ENCODE results near the gene ZEB1. TPM values are rescaled to one million over a fixed set of nuclear protein-coding genes. Genes with fewer than 3 reads are reported as not detected.

The ZEB1 gene
- total RNA-seq, 1 experiment from 2014 or later, result 0.39 TPM

DNA sequence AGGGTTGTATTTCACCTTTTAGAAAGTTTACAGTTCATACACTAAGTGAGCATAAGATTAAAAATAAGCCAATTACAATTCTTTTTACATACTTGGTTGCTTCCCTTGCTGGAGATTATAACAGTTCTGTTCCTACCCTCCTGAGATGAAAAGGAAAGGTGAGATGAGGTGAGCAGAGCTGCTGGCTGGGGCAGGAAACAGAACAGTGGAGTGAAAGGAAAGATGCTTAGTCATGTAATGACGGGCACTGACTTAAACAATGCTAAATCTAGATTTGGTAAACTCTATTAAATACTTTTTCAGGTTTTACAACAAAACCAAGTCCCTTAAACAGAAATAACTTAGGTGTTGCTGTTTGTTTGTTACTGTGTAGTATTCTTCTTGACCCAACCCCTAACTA is 19.9 kb upstream of the ZEB1 start:
- Histone ChIP-seq H3K23ac (ENCODE audit: insufficient read length, low read depth, low read length) (no peak overlapping the region), H3K4ac (ENCODE audit: low read depth, low read length) (no peak overlapping the region), H3K79me1 (ENCODE audit: insufficient read depth, low read depth, low read length, poor library complexity, severe bottlenecking) (no peaks in the 10 kb centered on the region), H3K56ac (ENCODE audit: insufficient read length, low read depth, low read length) (no peak overlapping the region), H3K27me3 (ENCODE audit: insufficient read depth, low read length) (no peaks in the 10 kb centered on the region), H2BK15ac (ENCODE audit: low read depth, low read length) (no peak overlapping the region), H3K4me2 (ENCODE audit: insufficient read depth, insufficient read length, low read length) (no peak overlapping the region), H3K4me1 (ENCODE audit: insufficient read depth, low read length) (peaks cover 4% of the 10 kb centered on the region; the same call in 1 of the 2 replicates), H3K9me3 (ENCODE audit: control insufficient read depth, low read depth, low read length) (no peaks in the 10 kb centered on the region), H3K27ac (ENCODE audit: insufficient read length, low read depth, low read length) (no peak overlapping the region), H2BK120ac (ENCODE audit: low read depth, low read length, poor library complexity, severe bottlenecking) (no peak overlapping the region), H3K23me2 (ENCODE audit: insufficient read length, low read depth, low read length, poor library complexity, severe bottlenecking) (no peaks in the 10 kb centered on the region), H3K79me2 (ENCODE audit: insufficient read depth, low read length) (no peaks in the 10 kb centered on the region), H2AK5ac (ENCODE audit: insufficient read length, low read length) (no peak overlapping the region), H3K14ac (ENCODE audit: insufficient read depth, low read length) (no peak overlapping the region), H3T11ph (ENCODE audit: low read length) (no peak overlapping the region), H2AFZ (ENCODE audit: low read length) (no peak overlapping the region), H4K91ac (ENCODE audit: insufficient read length, low read depth, low read length) (no peak overlapping the region), H3K9ac (ENCODE audit: extremely low read depth, insufficient read length, low read length) (no peak overlapping the region), H4K20me1 (ENCODE audit: control insufficient read depth, insufficient read depth, insufficient read length) (no peaks in the 10 kb centered on the region), H2BK5ac (ENCODE audit: insufficient read length, low read length) (no peak overlapping the region), H3K18ac (ENCODE audit: insufficient read length, low read depth, low read length) (no peak overlapping the region), H2BK12ac (ENCODE audit: insufficient read length, low read depth, low read length) (no peak overlapping the region), H4K8ac (replicated peaks; ENCODE audit: insufficient read length, low read depth, low read length) (no peak overlapping the region), H2BK20ac (ENCODE audit: low read depth, low read length, poor library complexity, severe bottlenecking) (no peak overlapping the region), H4K5ac (ENCODE audit: insufficient read length, low read depth, low read length) (no peak overlapping the region)
- Mint-ChIP-seq H3K9me3 (no peaks in the 10 kb centered on the region), H3K4me1 (peaks cover 15 to 16% of the 10 kb centered on the region in 2 experiments), H3K27ac (no peak overlapping the region), H3K27me3 (ENCODE audit: low read depth) (no peaks in the 10 kb centered on the region), H3K36me3 (ENCODE audit: insufficient read depth in 1 of 3, low read depth in 3 of 3) (no peaks in the 10 kb centered on the region), H3K4me3 (no peak overlapping the region)
- no peak for DNase-seq
- TF ChIP-seq, protein P1, sequence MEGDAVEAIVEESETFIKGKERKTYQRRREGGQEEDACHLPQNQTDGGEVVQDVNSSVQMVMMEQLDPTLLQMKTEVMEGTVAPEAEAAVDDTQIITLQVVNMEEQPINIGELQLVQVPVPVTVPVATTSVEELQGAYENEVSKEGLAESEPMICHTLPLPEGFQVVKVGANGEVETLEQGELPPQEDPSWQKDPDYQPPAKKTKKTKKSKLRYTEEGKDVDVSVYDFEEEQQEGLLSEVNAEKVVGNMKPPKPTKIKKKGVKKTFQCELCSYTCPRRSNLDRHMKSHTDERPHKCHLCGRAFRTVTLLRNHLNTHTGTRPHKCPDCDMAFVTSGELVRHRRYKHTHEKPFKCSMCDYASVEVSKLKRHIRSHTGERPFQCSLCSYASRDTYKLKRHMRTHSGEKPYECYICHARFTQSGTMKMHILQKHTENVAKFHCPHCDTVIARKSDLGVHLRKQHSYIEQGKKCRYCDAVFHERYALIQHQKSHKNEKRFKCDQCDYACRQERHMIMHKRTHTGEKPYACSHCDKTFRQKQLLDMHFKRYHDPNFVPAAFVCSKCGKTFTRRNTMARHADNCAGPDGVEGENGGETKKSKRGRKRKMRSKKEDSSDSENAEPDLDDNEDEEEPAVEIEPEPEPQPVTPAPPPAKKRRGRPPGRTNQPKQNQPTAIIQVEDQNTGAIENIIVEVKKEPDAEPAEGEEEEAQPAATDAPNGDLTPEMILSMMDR (conservative IDR thresholded peaks at IDR 0.05), result no peak
- WGBS (ENCODE audit: extremely low coverage, insufficient read length, low lambda C conversion rate), result no CpG with 5 or more reads among the region's 1 CpG
